ENCODE data around the gene DBNDD1.

The DBNDD1 gene

DNA sequence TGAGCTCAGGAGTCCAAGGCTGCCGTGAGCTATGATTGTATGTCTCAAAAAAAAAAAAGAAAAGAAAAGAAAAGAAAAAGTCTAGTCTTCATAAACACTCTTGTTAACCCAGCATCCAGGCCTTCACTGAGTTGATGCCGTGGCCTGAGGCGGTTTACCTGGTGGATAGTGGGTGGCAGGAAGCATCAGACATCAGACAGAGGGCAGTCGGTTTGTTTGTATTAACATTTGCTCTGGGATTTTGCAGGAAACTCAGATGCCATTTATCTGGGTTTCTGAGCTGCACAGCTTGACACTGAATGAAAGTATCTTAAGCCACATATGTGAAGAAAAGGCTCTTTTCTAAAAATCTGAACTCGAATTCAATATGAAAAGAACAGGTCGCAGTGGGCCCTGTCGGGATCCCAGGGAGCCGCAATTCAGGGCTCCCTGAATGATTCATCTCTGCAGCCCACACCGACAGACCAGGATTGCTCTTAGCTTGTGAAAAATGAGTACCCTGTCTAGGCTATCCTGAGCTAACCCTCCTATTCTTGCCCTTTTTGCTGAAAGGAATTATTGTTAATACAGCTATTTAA is 1.1 kb upstream of the DBNDD1 start:
- Histone ChIP-seq H3K36me3 (no peaks in the 10 kb centered on the region), H3K27ac (no peak overlapping the region), H3K4me3 (peak overlapping the region in 1 of 2 donors; percentile 77), H3K9me3 (no peaks in the 10 kb centered on the region), H3K4me1 (peaks cover 0 to 46% (median 24%) of the 10 kb centered on the region in 4 donors), H3K27me3 (peaks cover 0 to 6% of the 10 kb centered on the region in 2 donors)
- TF ChIP-seq, protein P1, sequence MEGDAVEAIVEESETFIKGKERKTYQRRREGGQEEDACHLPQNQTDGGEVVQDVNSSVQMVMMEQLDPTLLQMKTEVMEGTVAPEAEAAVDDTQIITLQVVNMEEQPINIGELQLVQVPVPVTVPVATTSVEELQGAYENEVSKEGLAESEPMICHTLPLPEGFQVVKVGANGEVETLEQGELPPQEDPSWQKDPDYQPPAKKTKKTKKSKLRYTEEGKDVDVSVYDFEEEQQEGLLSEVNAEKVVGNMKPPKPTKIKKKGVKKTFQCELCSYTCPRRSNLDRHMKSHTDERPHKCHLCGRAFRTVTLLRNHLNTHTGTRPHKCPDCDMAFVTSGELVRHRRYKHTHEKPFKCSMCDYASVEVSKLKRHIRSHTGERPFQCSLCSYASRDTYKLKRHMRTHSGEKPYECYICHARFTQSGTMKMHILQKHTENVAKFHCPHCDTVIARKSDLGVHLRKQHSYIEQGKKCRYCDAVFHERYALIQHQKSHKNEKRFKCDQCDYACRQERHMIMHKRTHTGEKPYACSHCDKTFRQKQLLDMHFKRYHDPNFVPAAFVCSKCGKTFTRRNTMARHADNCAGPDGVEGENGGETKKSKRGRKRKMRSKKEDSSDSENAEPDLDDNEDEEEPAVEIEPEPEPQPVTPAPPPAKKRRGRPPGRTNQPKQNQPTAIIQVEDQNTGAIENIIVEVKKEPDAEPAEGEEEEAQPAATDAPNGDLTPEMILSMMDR (IDR thresholded peaks at IDR 0.05), result no peak
- intact Hi-C loops (cut with DNase I; ENCODE audit: low total_unique reads), result no loop called here
- DNase-seq, result no peak

- no peak for DNase-seq
- TF ChIP-seq, protein P1 (IDR thresholded peaks at IDR 0.05), result no peak
- H3K9me3 ChIP-seq, result no peaks in the 10 kb centered on the region
These were observed 445 bp upstream of the DBNDD1 start for GRCh38 chr16:90019543-90020259.

GRCh38 chr16:90018297-90018651 is 982 bp downstream of the DBNDD1 start:
- no peak for DNase-seq
- Histone ChIP-seq H3K27ac (no peak overlapping the region), H3K36me3 (no peaks in the 10 kb centered on the region), H3K4me1 (peaks cover 0 to 42% (median 22%) of the 10 kb centered on the region in 4 donors), H3K27me3 (peaks cover 0 to 6% of the 10 kb centered on the region in 2 donors), H3K9me3 (no peaks in the 10 kb centered on the region), H3K4me3 (peak overlapping the region in 1 of 2 donors; percentile 77)
- TF ChIP-seq, protein P1 (IDR thresholded peaks at IDR 0.05), result no peak
- intact Hi-C loops (cut with DNase I; ENCODE audit: low total_unique reads), result no loop called here

More at GRCh38 chr16:90019543-90020259, 445 bp upstream of the DBNDD1 start:
- Histone ChIP-seq H3K36me3 (no peaks in the 10 kb centered on the region), H3K4me3 (peak overlapping the region; percentile 55 to 77), H3K4me1 (peaks cover 0 to 46% (median 24%) of the 10 kb centered on the region in 4 donors), H3K27ac (peak overlapping the region in 1 of 2 donors; percentile 8), H3K27me3 (peaks cover 0 to 6% of the 10 kb centered on the region in 2 donors)
- intact Hi-C loops (cut with DNase I; ENCODE audit: low total_unique reads), result no loop called here

DNA sequence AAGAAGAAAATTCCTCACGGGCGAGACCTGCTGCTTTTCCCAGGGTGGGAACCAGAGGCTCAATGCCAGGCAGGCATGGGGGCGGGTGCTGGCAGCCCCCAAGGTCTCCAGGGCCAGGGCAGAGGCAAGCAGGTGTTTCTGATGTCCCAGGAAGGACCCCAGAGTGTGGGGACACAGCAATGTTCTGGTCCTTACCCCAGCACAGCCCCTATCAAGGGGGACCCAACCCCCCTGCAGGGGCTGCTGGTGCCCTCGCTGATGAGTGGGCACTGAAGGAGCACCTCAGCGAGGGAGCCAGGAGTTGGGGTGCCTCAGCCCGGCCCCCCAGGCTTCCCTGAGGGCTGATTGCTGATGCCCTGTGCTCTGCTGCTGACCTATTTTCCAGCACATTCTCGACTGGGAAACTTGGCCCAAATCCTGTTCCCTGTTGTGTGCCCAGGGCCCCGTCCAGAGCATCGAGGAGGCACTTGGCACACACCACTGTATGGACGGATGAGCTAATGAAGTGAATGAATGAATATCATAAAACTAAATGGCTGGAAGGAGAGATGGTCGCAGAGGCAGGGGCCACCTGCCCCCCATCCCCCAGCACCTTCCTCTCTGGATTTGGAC is 2.8 kb downstream of the DBNDD1 start:
- intact Hi-C loops (cut with DNase I; ENCODE audit: low total_unique reads), result no loop called here
- no peak overlapping the region for H3K27ac ChIP-seq
- H3K4me3 ChIP-seq, result no peak overlapping the region
- H3K36me3 ChIP-seq, result no peaks in the 10 kb centered on the region
- peaks cover 0 to 11% of the 10 kb centered on the region in 2 donors for H3K27me3 ChIP-seq
- no peak for DNase-seq
- H3K4me1 ChIP-seq, result peaks cover 0 to 30% (median 14%) of the 10 kb centered on the region in 4 donors
- TF ChIP-seq, protein P1 (IDR thresholded peaks at IDR 0.05), result no peak
- no peaks in the 10 kb centered on the region for H3K9me3 ChIP-seq

GRCh38 chr16:90015586-90016338 is 3.5 kb downstream of the DBNDD1 start:
- Histone ChIP-seq H3K4me1 (peaks cover 0 to 24% (median 14%) of the 10 kb centered on the region in 4 donors), H3K27me3 (peaks cover 0 to 11% of the 10 kb centered on the region in 2 donors), H3K27ac (no peak overlapping the region), H3K9me3 (no peaks in the 10 kb centered on the region), H3K36me3 (no peaks in the 10 kb centered on the region), H3K4me3 (no peak overlapping the region)
- DNase-seq, result no peak
- TF ChIP-seq, protein P1 (IDR thresholded peaks at IDR 0.05), result no peak
- intact Hi-C loops (cut with DNase I; ENCODE audit: low total_unique reads), result no loop called here

Data from tibial artery (tissue), 4 donors.